ENCODE measurements around the gene SP3.

DNA sequence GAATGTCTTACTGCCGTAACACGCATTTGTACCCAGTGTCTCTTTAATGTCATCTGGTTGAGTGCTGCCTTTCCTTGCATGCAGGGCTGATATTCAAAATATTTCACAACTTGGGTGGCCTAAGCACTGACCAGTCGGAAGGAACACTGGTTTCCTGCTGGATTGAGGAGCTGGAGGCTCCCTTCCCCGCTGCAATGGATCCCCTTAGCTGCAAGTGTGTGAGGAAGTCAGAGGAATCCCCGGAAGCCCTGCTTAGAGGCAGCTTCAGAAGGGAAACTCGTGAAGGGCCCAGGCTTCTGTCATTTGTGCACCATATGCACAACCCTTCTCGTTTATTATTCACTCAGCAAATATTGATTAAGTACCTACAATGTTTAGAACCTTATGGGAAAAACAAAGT, 33.2 kb upstream of the SP3 start:
- TF ChIP-seq, protein P1, sequence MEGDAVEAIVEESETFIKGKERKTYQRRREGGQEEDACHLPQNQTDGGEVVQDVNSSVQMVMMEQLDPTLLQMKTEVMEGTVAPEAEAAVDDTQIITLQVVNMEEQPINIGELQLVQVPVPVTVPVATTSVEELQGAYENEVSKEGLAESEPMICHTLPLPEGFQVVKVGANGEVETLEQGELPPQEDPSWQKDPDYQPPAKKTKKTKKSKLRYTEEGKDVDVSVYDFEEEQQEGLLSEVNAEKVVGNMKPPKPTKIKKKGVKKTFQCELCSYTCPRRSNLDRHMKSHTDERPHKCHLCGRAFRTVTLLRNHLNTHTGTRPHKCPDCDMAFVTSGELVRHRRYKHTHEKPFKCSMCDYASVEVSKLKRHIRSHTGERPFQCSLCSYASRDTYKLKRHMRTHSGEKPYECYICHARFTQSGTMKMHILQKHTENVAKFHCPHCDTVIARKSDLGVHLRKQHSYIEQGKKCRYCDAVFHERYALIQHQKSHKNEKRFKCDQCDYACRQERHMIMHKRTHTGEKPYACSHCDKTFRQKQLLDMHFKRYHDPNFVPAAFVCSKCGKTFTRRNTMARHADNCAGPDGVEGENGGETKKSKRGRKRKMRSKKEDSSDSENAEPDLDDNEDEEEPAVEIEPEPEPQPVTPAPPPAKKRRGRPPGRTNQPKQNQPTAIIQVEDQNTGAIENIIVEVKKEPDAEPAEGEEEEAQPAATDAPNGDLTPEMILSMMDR (IDR thresholded peaks at IDR 0.05), result no peak
- no peak for TF ChIP-seq ZFX (IDR thresholded peaks at IDR 0.05; ENCODE audit: borderline replicate concordance)

Data from 22Rv1 (cell line).